Right lobe of liver (tissue), 6 donors: ENCODE results near the gene FAAH. TPM values are rescaled to one million over a fixed set of nuclear protein-coding genes. Genes with fewer than 3 reads are reported as not detected.
"Not testable (repeated sequence)": the region's sequence is repeated elsewhere in the genome, so short reads cannot be mapped to it uniquely, and the experiment has no call there.

ENCODE experiments used
- ATAC-seq, 4 donors: fragments of 200-7000 bp; cut with Tn5 transposase; one replicate each; pipeline ENCODE4 v1.9.1; 2020; ENCODE audit warnings: mild to moderate bottlenecking in 4 of 4, moderate library complexity in 4 of 4
- DNase-seq, 3 donors: peaks; one replicate each; pipeline ENCODE4 v3.0.0-alpha.2; 2020
- H3K27ac ChIP-seq, 3 donors: fragments of 200-600 bp; one replicate each; pipeline ENCODE4 v1.8.0; 2022
- H3K27me3 ChIP-seq, 2 donors: fragments of 200-600 bp; one replicate each; pipeline ENCODE4 v1.8.0; 2022
- H3K36me3 ChIP-seq, 4 donors: fragments of 200-600 bp; sonication (generic) in 1 of 4; one replicate each; pipeline versions ENCODE4 v1.5.1 to v1.8.0; 2017 to 2022; ENCODE audit warnings: control low read depth in 1 of 4
- H3K4me1 ChIP-seq, 4 donors: fragments of 200-600 bp; sonication (generic) in 1 of 4; one replicate each; pipeline versions ENCODE4 v1.5.1 to v1.8.0; 2017 to 2022; ENCODE audit warnings: control low read depth in 1 of 4
- H3K4me3 ChIP-seq, 3 donors: fragments of 200-600 bp; one replicate each; pipeline ENCODE4 v1.8.0; 2022
- H3K9me3 ChIP-seq, 4 donors: fragments of 200-600 bp; sonication (generic) in 1 of 4; one replicate each; pipeline versions ENCODE4 v1.5.1 to v1.8.0; 2017 to 2022; ENCODE audit warnings: control low read depth in 1 of 4
- CTCF ChIP-seq, 4 donors: fragments of 200-600 bp in 3 of 4; fragments of 450-650 bp in 1 of 4; IDR thresholded peaks; one replicate each; pipeline versions ENCODE4 v1.5.1 to v1.8.0; 2016 to 2022; ENCODE audit warnings: antibody characterized with exemption in 4 of 4, mild to moderate bottlenecking in 2 of 4
- POLR2A ChIP-seq: fragments of 450-650 bp; IDR thresholded peaks from one replicate; pipeline ENCODE4 v1.6.1; 2017; ENCODE audit warnings: antibody characterized with exemption, mild to moderate bottlenecking
- WGBS: methylation state at CpG from one replicate; pipeline ENCODE4 v1.1.6; 2018; ENCODE audit warnings: low coverage, low lambda C conversion rate; ENCODE audit not compliant: insufficient coverage; ENCODE audit errors: missing lambda C conversion rate; 5-methylcytosine and 5-hydroxymethylcytosine counted together
- intact Hi-C, 2 donors: fragments of 100-400 bp; cut with DNase I; formaldehyde crosslinking; loops; one replicate each; pipeline versions ENCODE4 v1.11.2 to v1.14.1; 2022
- total RNA-seq, 6 experiments: library from RNA; depleted of rRNA in 2 of 6; stranded (reverse); fragments of >200 nt in 2 of 6; fragmentation: NEBNext Ultra II Directional in 3 of 6; extraction: Animal tissue kit (Norgen Biotek cat#: 25700) in 3 of 6; gene quantifications; one replicate each; pipeline versions ENCODE4 v1.1.0 to v1.2.4, GENCODE V29; 2016 to 2023
- donor health status: DM: no; HTN: yes; CAD: no.
- donor health status: DM: no; HTN: no; CAD: no.
- donor health status: DM: no; HTN: no; CAD: no.
- donor health status: DM: no; HTN: yes; CAD: no.
- donor health status: DM: no; HTN: yes; CAD: no.

FAAH gene
- total RNA-seq, 6 experiments from 2014 or later = 26.6 to 48.7 (median 33.5) TPM

- Histone ChIP-seq H3K9me3 (no peaks in the 10 kb centered on the region), H3K27ac (no peak overlapping the region), H3K36me3 (peaks cover 5 to 62% (median 15%) of the 10 kb centered on the region in 4 donors), H3K27me3 (no peaks in the 10 kb centered on the region), H3K4me1 (no peaks in the 10 kb centered on the region), H3K4me3 (no peak overlapping the region)
- ATAC-seq (no peak), DNase-seq (no peak)
- WGBS = 100% methylated on average over 3 of the region's 3 CpGs
- intact Hi-C loops = no loop called here
- TF ChIP-seq CTCF (IDR thresholded peaks at IDR 0.05) (no peak), POLR2A (no peak)
Observed at GRCh38 chr1:46362158-46362557, 32.0 kb upstream of the FAAH start.

GRCh38 chr1:46363121-46363520 is 31.0 kb upstream of the FAAH start:
- TF ChIP-seq CTCF (IDR thresholded peaks at IDR 0.05) (no peak), POLR2A (no peak)
- DNase-seq = no peak
- no peak for ATAC-seq
- Histone ChIP-seq H3K27ac (no peak overlapping the region), H3K9me3 (no peaks in the 10 kb centered on the region), H3K27me3 (no peaks in the 10 kb centered on the region), H3K36me3 (peaks cover 5 to 62% (median 15%) of the 10 kb centered on the region in 4 donors), H3K4me3 (no peak overlapping the region), H3K4me1 (no peaks in the 10 kb centered on the region)
- intact Hi-C loops = no loop called here
- 93% methylated on average over 4 of the region's 5 CpGs for WGBS

DNA sequence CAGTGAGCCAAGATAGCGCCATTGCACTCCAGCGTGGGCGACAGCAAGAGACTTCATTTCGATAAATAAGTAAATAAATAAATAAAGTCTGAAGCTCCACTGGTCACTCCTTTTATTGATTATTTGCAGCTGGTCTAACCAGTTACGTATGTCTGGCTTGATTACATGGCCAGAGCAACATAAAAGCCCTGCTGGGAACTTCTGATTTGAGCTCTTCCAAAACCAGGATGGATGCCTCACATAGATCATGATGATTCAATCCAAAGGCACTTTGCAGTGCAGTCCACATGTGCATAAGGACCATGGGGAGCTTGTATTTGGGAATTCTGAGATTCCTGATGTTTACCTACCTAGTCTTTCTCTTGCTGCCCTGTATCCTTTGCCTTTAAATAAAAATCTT is 29.5 kb upstream of the FAAH start:
- no peak for TF ChIP-seq POLR2A
- no peak for TF ChIP-seq CTCF (IDR thresholded peaks at IDR 0.05)
- Histone ChIP-seq H3K4me3 (no peak overlapping the region), H3K27me3 (no peaks in the 10 kb centered on the region), H3K36me3 (peaks cover 5 to 53% (median 13%) of the 10 kb centered on the region in 4 donors), H3K9me3 (no peaks in the 10 kb centered on the region), H3K27ac (no peak overlapping the region), H3K4me1 (no peaks in the 10 kb centered on the region)
- intact Hi-C loops = no loop called here
- WGBS = 56% methylated on average over 5 of the region's 5 CpGs
- ATAC-seq (peak in 1 of 4 donors; percentile 54), DNase-seq (no peak)

- H3K36me3 ChIP-seq = peaks cover 2 to 46% (median 10%) of the 10 kb centered on the region in 4 donors
- WGBS = 97% methylated on average over 7 of the region's 8 CpGs
- DNase-seq, intact Hi-C loops, ATAC-seq, H3K4me1 ChIP-seq, H3K27me3 ChIP-seq, H3K27ac ChIP-seq, H3K4me3 ChIP-seq, H3K9me3 ChIP-seq: not testable (repeated sequence)
Observed at GRCh38 chr1:46365796-46366195, 28.3 kb upstream of the FAAH start.

DNA sequence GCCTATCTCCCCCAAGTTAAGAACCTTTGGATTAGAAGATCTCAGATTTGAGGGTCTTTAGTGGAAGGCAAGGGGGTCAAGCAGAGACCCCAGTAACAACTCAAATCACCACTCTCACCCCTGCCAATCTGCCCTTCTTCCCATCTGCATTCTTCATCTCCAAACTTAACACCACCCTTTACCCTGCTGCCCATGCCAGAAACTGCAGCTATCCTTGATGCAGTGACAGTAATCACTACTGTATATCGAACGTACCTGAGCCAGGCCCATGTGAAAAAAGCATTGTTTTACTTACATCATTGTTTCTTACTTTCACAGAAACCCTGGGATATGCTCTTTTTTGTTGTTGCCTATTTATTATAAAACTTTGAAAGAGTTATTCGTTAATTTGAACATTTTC is 27.0 kb upstream of the FAAH start:
- Histone ChIP-seq H3K4me1 (no peaks in the 10 kb centered on the region), H3K9me3 (no peaks in the 10 kb centered on the region), H3K27ac (no peak overlapping the region), H3K36me3 (peaks cover 0 to 33% (median 1%) of the 10 kb centered on the region in 4 donors), H3K27me3 (no peaks in the 10 kb centered on the region), H3K4me3 (no peak overlapping the region)
- no peak for TF ChIP-seq CTCF (IDR thresholded peaks at IDR 0.05)
- no peak for TF ChIP-seq POLR2A
- no peak for DNase-seq
- no peak for ATAC-seq
- WGBS = 91% methylated on average over 3 of the region's 3 CpGs
- intact Hi-C loops = no loop called here

- ATAC-seq, H3K4me3 ChIP-seq, H3K4me1 ChIP-seq, H3K9me3 ChIP-seq, H3K27me3 ChIP-seq, DNase-seq, intact Hi-C loops, H3K27ac ChIP-seq: not testable (repeated sequence)
- 96% methylated on average over 5 of the region's 8 CpGs for WGBS
- H3K36me3 ChIP-seq = peaks cover 0 to 29% (median 0%) of the 10 kb centered on the region in 4 donors
Observed at GRCh38 chr1:46367701-46368100, 26.4 kb upstream of the FAAH start.
